Loucy (cell line): ENCODE results near the gene CELF2.

Source experiments
- H2AFZ ChIP-seq: fragments of 200-600 bp; sonication (generic); 2 replicates; pipeline ENCODE4 v1.6.0; 2016; ENCODE audit warnings: antibody characterized with exemption, mild to moderate bottlenecking, low read length, moderate library complexity
- H3F3A ChIP-seq: fragments of 200-600 bp; 2 replicates; pipeline ENCODE4 v1.6.0; 2016; ENCODE audit warnings: antibody characterized with exemption, low read depth, mild to moderate bottlenecking
- H3K27me3 ChIP-seq: fragments of 200-600 bp; sonication (generic); 2 replicates; pipeline ENCODE4 v1.6.1; 2014; ENCODE audit warnings: low read length, mild to moderate bottlenecking; ENCODE audit not compliant: insufficient read depth, poor library complexity, severe bottlenecking
- H3K36me3 ChIP-seq: fragments of 200-600 bp; sonication (generic); 2 replicates; pipeline ENCODE4 v1.6.1; 2016; ENCODE audit warnings: low read length; ENCODE audit not compliant: insufficient read depth
- H3K4me1 ChIP-seq: fragments of 200-600 bp; sonication (generic); 2 replicates; pipeline ENCODE4 v1.5.1; 2014; ENCODE audit warnings: low read length, mild to moderate bottlenecking; ENCODE audit not compliant: insufficient read depth, poor library complexity, severe bottlenecking
- H3K4me2 ChIP-seq: fragments of 200-600 bp; sonication (generic); 2 replicates; pipeline ENCODE4 v1.6.0; 2014; ENCODE audit warnings: antibody characterized with exemption, low read length, low read depth, mild to moderate bottlenecking; ENCODE audit not compliant: poor library complexity, severe bottlenecking
- H3K4me3 ChIP-seq: fragments of 200-600 bp; sonication (generic); 2 replicates; pipeline ENCODE4 v1.5.1; 2014; ENCODE audit warnings: low read length, mild to moderate bottlenecking, mixed read lengths; ENCODE audit not compliant: poor library complexity, severe bottlenecking
- H3K79me2 ChIP-seq: fragments of 200-600 bp; sonication (generic); 2 replicates; pipeline ENCODE4 v1.6.1; 2014; ENCODE audit warnings: low read length; ENCODE audit not compliant: insufficient read depth
- H3K9ac ChIP-seq: fragments of 200-600 bp; sonication (generic); 2 replicates; pipeline ENCODE4 v1.6.0; 2014; ENCODE audit warnings: mild to moderate bottlenecking, low read depth, low read length, moderate library complexity; ENCODE audit not compliant: poor library complexity, severe bottlenecking
- H3K9me2 ChIP-seq: fragments of 200-600 bp; sonication (generic); replicated peaks from 2 replicates; pipeline ENCODE4 v1.6.1; 2016; ENCODE audit warnings: low read depth, low read length, mixed read lengths
- H3K9me3 ChIP-seq: fragments of 200-600 bp; sonication (generic); 2 replicates; pipeline ENCODE4 v1.6.1; 2014; ENCODE audit warnings: mild to moderate bottlenecking, antibody characterized with exemption, low read length, low read depth; ENCODE audit not compliant: insufficient read depth
- H4K20me1 ChIP-seq: fragments of 200-600 bp; sonication (generic); 2 replicates; pipeline ENCODE4 v1.6.0; 2014; ENCODE audit warnings: antibody characterized with exemption, low read length, mild to moderate bottlenecking; ENCODE audit not compliant: insufficient read depth, poor library complexity, severe bottlenecking
- EZH2phosphoT487 ChIP-seq: fragments of 200-600 bp; IDR thresholded peaks from 2 replicates; pipeline ENCODE4 v1.6.1; 2018; ENCODE audit warnings: antibody characterized with exemption, mild to moderate bottlenecking, moderate library complexity, borderline replicate concordance
- TF ChIP-seq, protein P1 (sequence below): fragments of 200-600 bp; sonication (generic); conservative IDR thresholded peaks from 2 replicates; pipeline ENCODE4 v1.5.1; 2014; ENCODE audit warnings: mild to moderate bottlenecking, antibody characterized with exemption, low read length

Gene CELF2

DNA sequence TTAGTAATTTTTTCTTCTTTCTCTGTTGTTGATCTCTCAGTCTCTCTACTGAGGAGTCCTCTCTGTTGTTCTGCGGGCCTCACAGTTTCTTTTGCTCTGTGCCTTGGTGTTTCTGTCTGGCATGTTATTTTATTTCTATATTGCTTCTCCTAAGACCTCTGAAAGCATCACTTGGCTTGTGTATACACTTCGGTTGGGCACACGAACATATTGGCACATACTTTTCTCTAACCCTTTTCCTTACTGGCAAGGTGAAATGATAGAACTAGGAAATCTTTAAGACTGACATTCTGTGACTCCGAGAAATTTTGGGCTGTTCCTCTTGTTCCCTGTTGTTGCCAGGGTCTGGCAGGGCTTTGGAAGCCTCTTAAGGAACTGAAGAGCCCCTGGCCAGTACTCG lies 148.9 kb downstream of the CELF2 start:
- Histone ChIP-seq H3K4me3 (peak overlapping the region; percentile 87), H3K4me2 (peak overlapping the region; percentile 97), H3F3A (0 out of 2 replicates have a peak, but pooled peaks cover 3% of the 10 kb centered on the region), H3K9ac (peak overlapping the region; percentile 97), H3K4me1 (peaks cover 69% of the 10 kb centered on the region), H3K27me3 (peaks cover 4% of the 10 kb centered on the region), H3K36me3 (peaks cover 14% of the 10 kb centered on the region; the same call in 1 of the 2 replicates), H3K9me2 (no peaks in the 10 kb centered on the region), H2AFZ (no peak overlapping the region), H4K20me1 (peaks cover 20% of the 10 kb centered on the region), H3K79me2 (peaks cover 88% of the 10 kb centered on the region), H3K9me3 (no peaks in the 10 kb centered on the region)
- TF ChIP-seq EZH2phosphoT487 = no peak
- TF ChIP-seq, protein P1, sequence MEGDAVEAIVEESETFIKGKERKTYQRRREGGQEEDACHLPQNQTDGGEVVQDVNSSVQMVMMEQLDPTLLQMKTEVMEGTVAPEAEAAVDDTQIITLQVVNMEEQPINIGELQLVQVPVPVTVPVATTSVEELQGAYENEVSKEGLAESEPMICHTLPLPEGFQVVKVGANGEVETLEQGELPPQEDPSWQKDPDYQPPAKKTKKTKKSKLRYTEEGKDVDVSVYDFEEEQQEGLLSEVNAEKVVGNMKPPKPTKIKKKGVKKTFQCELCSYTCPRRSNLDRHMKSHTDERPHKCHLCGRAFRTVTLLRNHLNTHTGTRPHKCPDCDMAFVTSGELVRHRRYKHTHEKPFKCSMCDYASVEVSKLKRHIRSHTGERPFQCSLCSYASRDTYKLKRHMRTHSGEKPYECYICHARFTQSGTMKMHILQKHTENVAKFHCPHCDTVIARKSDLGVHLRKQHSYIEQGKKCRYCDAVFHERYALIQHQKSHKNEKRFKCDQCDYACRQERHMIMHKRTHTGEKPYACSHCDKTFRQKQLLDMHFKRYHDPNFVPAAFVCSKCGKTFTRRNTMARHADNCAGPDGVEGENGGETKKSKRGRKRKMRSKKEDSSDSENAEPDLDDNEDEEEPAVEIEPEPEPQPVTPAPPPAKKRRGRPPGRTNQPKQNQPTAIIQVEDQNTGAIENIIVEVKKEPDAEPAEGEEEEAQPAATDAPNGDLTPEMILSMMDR = no peak

DNA sequence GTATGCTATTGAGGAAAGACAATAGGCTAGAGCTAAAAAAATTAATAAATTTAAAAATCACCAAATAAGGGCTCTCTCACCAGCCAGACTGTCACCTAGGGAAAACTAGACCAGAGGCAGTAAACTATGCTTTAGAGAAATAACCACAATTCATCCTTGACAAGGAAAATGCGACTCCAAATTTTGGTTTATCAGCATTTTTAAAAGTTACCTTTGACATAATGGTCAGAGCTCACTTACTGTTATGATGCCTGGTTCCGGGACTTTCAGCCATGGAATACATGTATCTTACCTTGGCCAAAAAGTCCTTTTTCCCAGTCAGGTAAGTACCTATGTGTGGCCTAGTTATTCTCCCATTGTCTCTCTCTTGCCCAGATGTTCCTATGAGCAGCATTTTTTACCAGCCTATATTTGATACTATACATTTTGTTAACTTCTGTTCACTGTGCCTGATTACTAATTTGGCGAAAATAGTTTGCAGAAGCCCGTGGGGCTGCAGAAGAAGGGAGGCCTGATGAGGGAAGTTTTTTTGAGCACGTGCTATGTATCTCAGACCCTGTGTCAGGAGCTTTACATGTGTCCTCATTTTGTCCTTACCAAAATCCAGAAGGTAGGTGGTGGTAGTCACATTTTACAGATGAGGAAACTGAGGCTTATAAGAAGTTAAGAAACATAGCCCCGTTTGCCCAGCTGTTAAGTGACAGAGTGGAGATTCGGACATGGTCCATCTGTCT lies 149.7 kb downstream of the CELF2 start:
- peaks cover 90% of the 10 kb centered on the region for H3K79me2 ChIP-seq
- peak overlapping the region; percentile 97 for H3K9ac ChIP-seq
- H2AFZ ChIP-seq = no peak overlapping the region
- peaks cover 22% of the 10 kb centered on the region for H3K36me3 ChIP-seq
- H3K9me3 ChIP-seq = no peaks in the 10 kb centered on the region
- H3K9me2 ChIP-seq = no peaks in the 10 kb centered on the region
- H3K4me2 ChIP-seq = peak overlapping the region; percentile 97
- TF ChIP-seq EZH2phosphoT487 = no peak
- TF ChIP-seq, protein P1 = no peak
- H3K4me1 ChIP-seq = peaks cover 72% of the 10 kb centered on the region
- H3K27me3 ChIP-seq = peaks cover 4% of the 10 kb centered on the region
- H3K4me3 ChIP-seq = peak overlapping the region; percentile 87
- peaks cover 28% of the 10 kb centered on the region for H4K20me1 ChIP-seq
- H3F3A ChIP-seq = 0 out of 2 replicates have a peak, but pooled peaks cover 3% of the 10 kb centered on the region

DNA sequence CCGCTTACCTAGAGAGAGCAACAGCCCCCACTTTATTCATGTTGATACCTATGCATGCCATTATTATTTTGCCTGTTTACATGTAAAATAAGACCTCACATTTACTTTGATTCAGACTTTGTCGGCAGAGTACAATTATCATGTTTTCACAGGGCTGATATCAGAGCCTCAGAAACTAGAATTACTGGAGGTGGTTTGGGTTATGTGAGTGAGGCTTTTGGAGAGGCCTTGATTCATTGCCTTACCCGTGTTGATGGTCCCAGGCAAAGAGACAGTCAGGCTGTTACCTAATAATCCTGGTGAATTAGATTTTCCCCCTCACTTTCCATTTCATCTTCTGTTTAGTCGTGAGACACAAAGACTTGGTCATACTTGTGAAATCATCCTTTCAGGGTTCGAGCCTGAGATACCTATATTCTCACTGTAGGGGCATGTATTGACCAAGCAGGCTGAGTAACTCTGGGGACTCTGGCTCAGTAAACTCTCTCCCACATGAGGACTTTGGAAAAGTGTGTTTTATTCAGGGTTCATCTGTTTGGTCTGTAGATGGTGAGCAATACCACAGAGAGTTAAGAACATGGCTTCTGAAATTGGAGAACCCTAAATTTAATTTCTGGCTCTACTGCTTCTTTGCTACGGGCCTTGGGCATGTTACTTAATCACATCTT lies 150.9 kb downstream of the CELF2 start:
- Histone ChIP-seq H3F3A (no peaks in the 10 kb centered on the region), H3K4me2 (peak overlapping the region; percentile 97), H3K4me3 (peak overlapping the region; percentile 87)

More for the DNA sequence above, 150.9 kb downstream of the CELF2 start:
- Histone ChIP-seq H3K9ac (peak overlapping the region; percentile 97), H3K36me3 (peaks cover 33% of the 10 kb centered on the region), H3K4me1 (peaks cover 74% of the 10 kb centered on the region), H4K20me1 (peaks cover 40% of the 10 kb centered on the region), H2AFZ (no peak overlapping the region), H3K9me3 (no peaks in the 10 kb centered on the region), H3K79me2 (peaks cover 100% of the 10 kb centered on the region), H3K9me2 (no peaks in the 10 kb centered on the region), H3K27me3 (peaks cover 4% of the 10 kb centered on the region)
- TF ChIP-seq EZH2phosphoT487 = no peak
- TF ChIP-seq, protein P1 = no peak
